ENCODE measurements around the gene ZNF469. TPM values are rescaled to one million over a fixed set of nuclear protein-coding genes. Genes with fewer than 3 reads are reported as not detected.

Gene ZNF469
- total and polyA plus RNA-seq, 5 donors: 0.84 to 1.9 (median 1.8) TPM

Other genes starting within 250 kb of the ZNF469 start
- 10 to 100 TPM in 1 of 4 donors, 1 to 10 TPM in 3; 8.1 to 11.4 (median 8.7) TPM for gene ZFPM1, start 70.3 kb downstream of the ZNF469 start, total RNA-seq
- 7.7 TPM for gene ZFPM1, start 70.3 kb downstream of the ZNF469 start, polyA plus RNA-seq
- 10 to 100 TPM; 17.5 to 25.1 (median 21.2) TPM for gene ZC3H18, start 187.4 kb downstream of the ZNF469 start, total RNA-seq
- gene ZC3H18, start 187.4 kb downstream of the ZNF469 start, polyA plus RNA-seq: 19.6 TPM

Measured in right cardiac atrium (tissue), 5 donors.